Fibroblast of pulmonary artery (primary cell): ENCODE measurements around the gene ZNF727.
"Not testable (repeated sequence)": the region's sequence is repeated elsewhere in the genome, so short reads cannot be mapped to it uniquely, and the experiment has no call there.

Source experiments
- DNase-seq: peaks from one replicate; pipeline ENCODE4 v3.0.0-alpha.2; 2010; ENCODE audit warnings: low read depth
- H3K4me3 ChIP-seq: replicated peaks from 2 replicates; pipeline ENCODE4 v1.5.1; 2011; ENCODE audit warnings: low read depth, mild to moderate bottlenecking, control low read depth, low read length, moderate library complexity
- CTCF ChIP-seq: IDR thresholded peaks from 2 replicates; pipeline ENCODE4 v1.5.1; 2011; ENCODE audit warnings: mild to moderate bottlenecking, control low read depth, low read length, inconsistent platforms; ENCODE audit errors: missing control alignments

Gene ZNF727

GRCh38 chr7:64078699-64078994 is 33.4 kb downstream of the ZNF727 start:
- no peak for TF ChIP-seq CTCF
- H3K4me3 ChIP-seq: no peak overlapping the region
- no peak for DNase-seq

- no peak for DNase-seq
- no peak for TF ChIP-seq CTCF
Measured at GRCh38 chr7:64087501-64087900, 42.3 kb downstream of the ZNF727 start.

GRCh38 chr7:64088863-64089262 is 43.6 kb downstream of the ZNF727 start:
- DNase-seq, H3K4me3 ChIP-seq: not testable (repeated sequence)

More at GRCh38 chr7:64087501-64087900, 42.3 kb downstream of the ZNF727 start:
- no peak overlapping the region for H3K4me3 ChIP-seq
